ENCODE measurements around the gene APOL5.

- TF ChIP-seq CTCF (conservative IDR thresholded peaks at IDR 0.05; ENCODE audit: low read depth, low read length) (no peak), EZH2 (IDR thresholded peaks at IDR 0.05; ENCODE audit: low read length, unreplicated experiment) (no peak), EZH2phosphoT487 (IDR thresholded peaks at IDR 0.05; ENCODE audit: borderline replicate concordance, low read length) (no peak)
Measured at GRCh38 chr22:35684732-35685131, 32.9 kb upstream of the APOL5 start.

All from PC-3 (cell line).